Ovary (tissue), 9 donors: ENCODE measurements around the gene COQ9. TPM values are rescaled to one million over a fixed set of nuclear protein-coding genes. Genes with fewer than 3 reads are reported as not detected.

Source experiments
- DNase-seq, 5 donors: peaks; one replicate each; pipeline ENCODE4 v3.0.0-alpha.2; 2019 to 2020
- H3K27ac ChIP-seq, 2 donors: fragments of 200-600 bp; one replicate each; pipeline versions ENCODE4 v1.5.1 to v1.8.0; 2019 to 2022
- H3K27me3 ChIP-seq: fragments of 200-600 bp; one replicate; pipeline ENCODE4 v1.8.0; 2022
- H3K36me3 ChIP-seq: fragments of 200-600 bp; sonication (generic); one replicate; pipeline ENCODE4 v1.5.1; 2019
- H3K4me1 ChIP-seq: one replicate; pipeline ENCODE4 v1.8.1; 2013; ENCODE audit warnings: mild to moderate bottlenecking, moderate library complexity; ENCODE audit not compliant: insufficient read depth
- H3K4me3 ChIP-seq: fragments of 200-600 bp; sonication (generic); one replicate; pipeline ENCODE4 v1.5.1; 2017
- H3K9me3 ChIP-seq, 2 donors: fragments of 200-600 bp in 1 of 2; sonication (generic) in 1 of 2; one replicate each; pipeline versions ENCODE4 v1.5.1 to v1.8.1; 2013 to 2019; ENCODE audit warnings: mild to moderate bottlenecking in 1 of 2, moderate library complexity in 1 of 2
- CTCF ChIP-seq, 3 donors: fragments of 450-650 bp in 2 of 3; fragments of 200-600 bp in 1 of 3; IDR thresholded peaks; one replicate each; pipeline versions ENCODE4 v1.5.1 to v1.8.0; 2016 to 2022; ENCODE audit warnings: antibody characterized with exemption in 3 of 3, mild to moderate bottlenecking in 1 of 3
- EP300 ChIP-seq: sonication (generic); formaldehyde crosslinking; IDR thresholded peaks from one replicate; pipeline ENCODE4 v1.6.1; 2017; ENCODE audit warnings: antibody characterized with exemption
- POLR2A ChIP-seq: fragments of 450-650 bp; IDR thresholded peaks from one replicate; pipeline ENCODE4 v1.6.1; 2017; ENCODE audit warnings: antibody characterized with exemption, mild to moderate bottlenecking, moderate library complexity
- WGBS, 3 donors: extraction: QIAGEN DNeasy Blood & Tissue Kit in 1 of 3; methylation state at CpG; one replicate each; pipeline versions ENCODE4 v1.1.5 to v1.1.7; 2013 to 2017; 5-methylcytosine and 5-hydroxymethylcytosine counted together
- intact Hi-C, 4 donors: fragments of 100-400 bp; cut with DNase I; formaldehyde crosslinking; loops; one replicate each; pipeline versions ENCODE4 v1.11.0 to v1.15.1; 2022 to 2023
- polyA plus RNA-seq, 2 donors: library from polyadenylated mRNA; stranded (reverse); fragments of 200-250 nt in 1 of 2; fragments of 350-450 nt in 1 of 2; fragmentation: Illumina TruSeq in 1 of 2; extraction: RNeasy Lipid Tissue Mini Kit (QIAGEN cat#74804) in 1 of 2; gene quantifications; one replicate each; pipeline ENCODE4 v1.2.3, GENCODE V29; 2013 to 2014
- total RNA-seq, 7 donors: library from RNA; depleted of rRNA in 2 of 7; stranded (reverse); fragments of >200 nt in 2 of 7; fragmentation: NEBNext Ultra II Directional in 3 of 7; extraction: Animal tissue kit (Norgen Biotek cat#: 25700) in 3 of 7; gene quantifications; one replicate each; pipeline versions ENCODE4 v1.1.0 to v1.2.4, GENCODE V29; 2016 to 2023
- donor health status: DM: no; HTN: no; CAD: no; lungs with moderate emphysema.
- donor health status: DM: no; HTN: no; CAD: no.
- donor health status: Bipolar disorder and iron deficiency.
- donor health status: DM: yes; HTN: yes; CAD: no.
- donor health status: DM: no; HTN: no; CAD: no.
- donor health status: DM: yes; HTN: yes; CAD: no.

COQ9 gene
- total and polyA plus RNA-seq, 9 donors, result 24.4 to 68.8 (median 30.1) TPM

- WGBS, 3 donors, result 82 to 89% (median 82%) methylated on average over 6 of the region's 6 CpGs
- intact Hi-C loops, result no loop called here
- DNase-seq, result no peak
Measured at GRCh38 chr16:57505169-57505568, 57.9 kb downstream of the COQ9 start.

GRCh38 chr16:57507136-57508034 is 60.1 kb downstream of the COQ9 start:
- H3K36me3 ChIP-seq, result no peaks in the 10 kb centered on the region
- H3K27me3 ChIP-seq, result no peaks in the 10 kb centered on the region
- no peak overlapping the region for H3K27ac ChIP-seq
- H3K4me1 ChIP-seq, result no peaks in the 10 kb centered on the region
- intact Hi-C loops, result no loop called here
- WGBS, 3 donors, result 63 to 73% (median 68%) methylated on average over 13 of the region's 13 CpGs
- H3K4me3 ChIP-seq, result no peak overlapping the region
- no peaks in the 10 kb centered on the region for H3K9me3 ChIP-seq
- no peak for TF ChIP-seq CTCF (IDR thresholded peaks at IDR 0.05)
- no peak for TF ChIP-seq EP300
- TF ChIP-seq POLR2A, result no peak
- DNase-seq, result no peak

More at GRCh38 chr16:57505169-57505568, 57.9 kb downstream of the COQ9 start:
- H3K27ac ChIP-seq, result no peak overlapping the region
- no peaks in the 10 kb centered on the region for H3K9me3 ChIP-seq
- H3K36me3 ChIP-seq, result no peaks in the 10 kb centered on the region
- TF ChIP-seq EP300 (no peak), CTCF (IDR thresholded peaks at IDR 0.05) (no peak), POLR2A (no peak)
- no peaks in the 10 kb centered on the region for H3K4me1 ChIP-seq
- no peaks in the 10 kb centered on the region for H3K27me3 ChIP-seq
- H3K4me3 ChIP-seq, result no peak overlapping the region

- DNase-seq, result no peak
- Histone ChIP-seq H3K27ac (no peak overlapping the region), H3K36me3 (no peaks in the 10 kb centered on the region), H3K9me3 (no peaks in the 10 kb centered on the region), H3K4me1 (no peaks in the 10 kb centered on the region), H3K4me3 (no peak overlapping the region), H3K27me3 (no peaks in the 10 kb centered on the region)
- TF ChIP-seq CTCF (IDR thresholded peaks at IDR 0.05) (no peak), POLR2A (no peak), EP300 (no peak)
- 76 to 95% (median 90%) methylated on average over 2 to 3 of the region's 3 CpGs for WGBS, 3 donors
- intact Hi-C loops, result no loop called here
Measured at GRCh38 chr16:57508035-57508425, 60.8 kb downstream of the COQ9 start.

- no peak overlapping the region for H3K27ac ChIP-seq
- no peaks in the 10 kb centered on the region for H3K36me3 ChIP-seq
- DNase-seq, result no peak
- H3K9me3 ChIP-seq, result no peaks in the 10 kb centered on the region
- intact Hi-C loops, result no loop called here
- 49 to 56% (median 50%) methylated on average over 12 of the region's 12 CpGs for WGBS, 3 donors
- TF ChIP-seq CTCF (IDR thresholded peaks at IDR 0.05), result no peak
- no peak for TF ChIP-seq EP300
- TF ChIP-seq POLR2A, result no peak
- no peaks in the 10 kb centered on the region for H3K4me1 ChIP-seq
- no peak overlapping the region for H3K4me3 ChIP-seq
- no peaks in the 10 kb centered on the region for H3K27me3 ChIP-seq
Measured at GRCh38 chr16:57509231-57509923, 62.1 kb downstream of the COQ9 start.
